Omental fat pad (tissue), 4 donors: ENCODE data around the gene CEP89. TPM values are rescaled to one million over a fixed set of nuclear protein-coding genes. Genes with fewer than 3 reads are reported as not detected.
"Not testable (repeated sequence)": the region's sequence is repeated elsewhere in the genome, so short reads cannot be mapped to it uniquely, and the experiment has no call there.

Source experiments
- ATAC-seq: fragments of 150-250 bp; one replicate; pipeline ENCODE4 v1.9.1; 2016; ENCODE audit warnings: mild to moderate bottlenecking, moderate library complexity; ENCODE audit not compliant: low FRiP score
- DNase-seq: peaks from one replicate; pipeline ENCODE4 v3.0.0-alpha.2; 2019; ENCODE audit warnings: low spot score
- total RNA-seq, 4 donors: library from RNA; depleted of rRNA; stranded (reverse); fragments of >200 nt; gene quantifications; one replicate each; pipeline ENCODE4 v1.1.0, GENCODE V29; 2016
- TF ChIP-seq, protein P1 (sequence below), 3 donors: fragments of 450-650 bp; IDR thresholded peaks; one replicate each; pipeline ENCODE4 v1.5.1; 2016 to 2017; ENCODE audit warnings: antibody characterized with exemption in 3 of 3, mild to moderate bottlenecking in 3 of 3, moderate library complexity in 2 of 3

CEP89 gene
- total RNA-seq, 4 donors from 2014 or later = 8.2 to 11.9 (median 10.5) TPM

DNA sequence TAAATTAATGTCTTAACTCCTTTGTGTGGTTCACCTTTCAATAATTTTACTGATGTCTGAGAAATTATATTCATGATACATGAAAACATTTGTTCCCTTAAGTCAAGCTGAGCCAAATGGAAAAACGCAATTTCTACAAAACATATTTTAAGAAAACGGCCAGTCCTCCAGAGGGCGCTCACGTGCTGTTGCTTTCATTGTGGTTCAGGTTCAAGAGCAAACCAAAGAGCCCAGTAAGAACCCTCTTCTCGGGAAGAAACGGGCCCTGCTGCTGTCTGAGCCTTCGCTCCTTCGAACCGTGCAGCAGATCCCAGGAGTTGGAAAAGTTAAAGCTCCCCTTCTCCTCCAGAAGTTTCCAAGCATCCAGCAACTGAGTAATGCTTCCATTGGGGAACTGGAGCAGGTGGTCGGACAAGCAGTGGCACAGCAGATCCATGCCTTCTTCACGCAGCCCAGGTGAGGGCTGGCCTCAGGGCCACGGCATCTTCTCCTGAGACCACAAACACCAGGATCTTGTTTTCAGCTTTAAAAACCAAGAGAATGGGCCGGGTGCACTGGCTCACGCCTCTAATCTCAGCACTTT is 4.6 kb upstream of the CEP89 start:
- TF ChIP-seq, protein P1, sequence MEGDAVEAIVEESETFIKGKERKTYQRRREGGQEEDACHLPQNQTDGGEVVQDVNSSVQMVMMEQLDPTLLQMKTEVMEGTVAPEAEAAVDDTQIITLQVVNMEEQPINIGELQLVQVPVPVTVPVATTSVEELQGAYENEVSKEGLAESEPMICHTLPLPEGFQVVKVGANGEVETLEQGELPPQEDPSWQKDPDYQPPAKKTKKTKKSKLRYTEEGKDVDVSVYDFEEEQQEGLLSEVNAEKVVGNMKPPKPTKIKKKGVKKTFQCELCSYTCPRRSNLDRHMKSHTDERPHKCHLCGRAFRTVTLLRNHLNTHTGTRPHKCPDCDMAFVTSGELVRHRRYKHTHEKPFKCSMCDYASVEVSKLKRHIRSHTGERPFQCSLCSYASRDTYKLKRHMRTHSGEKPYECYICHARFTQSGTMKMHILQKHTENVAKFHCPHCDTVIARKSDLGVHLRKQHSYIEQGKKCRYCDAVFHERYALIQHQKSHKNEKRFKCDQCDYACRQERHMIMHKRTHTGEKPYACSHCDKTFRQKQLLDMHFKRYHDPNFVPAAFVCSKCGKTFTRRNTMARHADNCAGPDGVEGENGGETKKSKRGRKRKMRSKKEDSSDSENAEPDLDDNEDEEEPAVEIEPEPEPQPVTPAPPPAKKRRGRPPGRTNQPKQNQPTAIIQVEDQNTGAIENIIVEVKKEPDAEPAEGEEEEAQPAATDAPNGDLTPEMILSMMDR (IDR thresholded peaks at IDR 0.05) = peak in 1 of 3 donors; percentile 37
- DNase-seq = peak; percentile 75
- no peak for ATAC-seq

DNA sequence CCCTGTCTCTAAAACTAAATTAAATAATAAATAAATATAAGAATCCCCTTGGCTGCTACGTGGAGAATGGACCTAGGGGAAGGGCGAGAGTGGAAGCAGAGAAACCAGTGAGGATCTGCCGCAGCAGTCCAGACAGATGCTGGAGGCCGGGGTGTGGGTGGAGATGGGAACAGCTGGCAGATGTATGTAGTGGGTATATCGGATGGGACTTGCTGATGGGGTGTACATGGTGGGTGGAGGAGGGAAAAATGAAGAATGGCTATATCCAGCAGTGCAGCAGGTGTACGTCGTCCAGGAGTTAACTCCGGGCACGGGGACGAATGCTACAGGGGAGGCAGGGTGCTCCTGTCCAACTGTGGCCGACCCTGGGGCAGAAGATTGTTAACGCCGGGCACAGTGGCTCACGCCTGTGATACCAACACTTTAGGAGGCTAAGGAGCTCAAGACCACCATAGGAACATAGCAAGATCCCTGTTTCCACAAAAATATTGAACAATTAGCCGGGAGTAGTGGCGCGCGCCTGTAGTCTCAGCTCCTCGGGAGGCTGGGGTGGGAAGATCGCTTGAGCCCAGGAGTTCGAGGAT is 654 bp downstream of the CEP89 start:
- TF ChIP-seq, protein P1 (IDR thresholded peaks at IDR 0.05) = no peak
- no peak for DNase-seq
- ATAC-seq = no peak

DNA sequence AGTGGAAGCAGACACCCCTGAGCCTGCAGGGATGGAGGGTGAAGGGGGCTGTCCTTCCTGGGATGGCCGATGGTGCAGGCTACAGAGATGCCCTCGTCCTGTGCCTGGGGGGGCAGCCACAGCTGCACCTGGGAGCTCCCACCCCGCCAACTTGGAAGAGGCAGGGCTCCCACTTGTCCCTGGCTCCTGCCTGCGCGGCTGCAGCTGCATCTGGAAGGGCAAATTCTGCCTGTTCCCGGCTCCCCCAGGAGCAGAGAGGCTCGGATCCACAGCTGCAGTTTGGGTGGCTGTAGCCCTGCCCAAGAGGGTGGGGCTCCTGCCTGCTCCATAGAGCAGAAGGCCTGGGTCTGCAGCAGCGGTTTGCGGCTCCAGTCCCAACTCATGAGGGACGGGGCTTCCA is 2.2 kb downstream of the CEP89 start:
- DNase-seq = no peak
- no peak for ATAC-seq
- TF ChIP-seq, protein P1 (IDR thresholded peaks at IDR 0.05) = no peak

DNA sequence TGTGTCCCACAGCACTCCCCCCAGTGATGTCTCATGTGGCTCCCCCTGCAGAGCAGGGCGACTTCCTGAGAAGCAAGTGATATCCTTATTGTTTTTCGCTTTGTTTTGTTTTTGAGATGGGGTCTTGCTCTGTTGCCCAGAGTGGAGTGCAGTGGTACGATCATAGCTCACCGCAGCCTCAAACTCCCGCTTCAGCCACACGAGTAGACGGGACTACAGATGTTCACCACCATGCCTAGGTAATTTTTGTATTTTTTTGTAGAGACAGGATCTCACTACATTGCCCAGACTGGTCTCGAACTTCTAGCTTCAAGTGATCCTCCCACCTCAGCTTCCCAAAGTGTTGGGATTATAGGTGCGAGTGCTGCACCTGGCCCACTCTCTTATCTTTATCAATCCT is 5.0 kb downstream of the CEP89 start:
- TF ChIP-seq, protein P1 (IDR thresholded peaks at IDR 0.05) = no peak
- no peak for DNase-seq
- no peak for ATAC-seq

DNA sequence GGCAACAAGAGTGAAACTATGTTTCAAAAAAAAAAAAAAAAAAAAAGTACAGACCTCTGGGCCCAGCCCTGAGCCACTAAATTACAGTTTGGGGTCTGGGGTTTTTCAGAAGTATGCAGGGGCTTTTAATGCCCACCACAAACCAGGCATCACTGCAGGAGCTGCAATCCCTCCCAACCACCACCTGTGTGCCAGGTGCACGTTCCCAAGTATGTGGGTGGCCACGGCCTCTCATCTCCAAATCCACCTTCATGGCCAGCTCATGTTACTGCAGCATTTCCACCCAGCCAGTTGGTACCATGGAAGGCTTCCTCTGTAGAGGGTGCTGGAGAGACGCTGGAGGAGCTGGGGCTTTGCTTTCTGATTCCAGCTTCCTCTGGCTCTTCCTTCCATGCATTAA is 26.5 kb downstream of the CEP89 start:
- TF ChIP-seq, protein P1 (IDR thresholded peaks at IDR 0.05) = no peak
- ATAC-seq (no peak), DNase-seq (no peak)

DNA sequence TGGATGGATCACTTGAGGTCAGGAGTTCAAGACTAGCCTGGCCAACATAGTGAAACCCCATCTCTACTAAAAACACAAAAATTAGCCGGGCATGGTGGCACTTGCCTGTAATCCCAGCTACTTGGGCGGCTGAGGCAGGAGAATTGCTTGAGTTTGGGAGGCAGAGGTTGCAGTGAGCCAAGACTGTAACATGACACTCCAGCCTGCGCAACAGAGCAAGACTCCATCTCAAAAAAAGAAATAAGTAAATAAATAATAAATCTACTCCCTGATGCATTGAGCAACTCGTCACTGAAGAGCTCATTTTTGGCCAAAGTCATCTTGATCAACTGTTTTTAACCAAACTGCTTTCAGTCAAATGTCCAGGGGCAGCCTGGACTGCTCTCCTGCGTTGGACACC is 30.5 kb downstream of the CEP89 start:
- DNase-seq, ATAC-seq: not testable (repeated sequence)

DNA sequence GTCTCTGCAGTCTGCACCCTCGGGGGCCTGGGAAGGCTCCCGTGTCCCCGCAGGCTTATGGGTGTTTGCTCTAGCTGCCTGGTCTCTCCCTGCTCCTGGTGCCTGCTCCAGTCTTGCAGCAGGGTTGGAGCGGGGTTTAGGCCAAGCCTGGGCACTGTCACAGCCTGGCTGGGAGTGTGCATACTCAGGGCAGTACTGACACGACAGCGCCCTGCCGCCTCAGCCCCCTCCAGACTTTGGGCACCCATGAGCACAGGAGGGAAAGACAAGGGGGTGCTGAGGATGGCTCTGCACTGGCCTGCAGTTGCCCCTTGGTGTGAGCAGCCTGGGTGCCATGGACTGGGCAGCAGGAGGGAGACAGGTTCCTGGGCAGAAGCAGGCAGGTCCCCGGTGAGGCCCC is 35.7 kb downstream of the CEP89 start:
- ATAC-seq (peak; percentile 32), DNase-seq (no peak)
- TF ChIP-seq, protein P1 (IDR thresholded peaks at IDR 0.05) = no peak
